Measurements from ENCODE around the gene IGSF21. TPM values are rescaled to one million over a fixed set of nuclear protein-coding genes. Genes with fewer than 3 reads are reported as not detected.

The IGSF21 gene
- total and polyA plus RNA-seq, 10 of the 15 experiments (the other 5 are each of a cell fraction or from before 2014, with no cell fraction given), result 0.03 to 0.49 TPM; not detected in 8

- Histone ChIP-seq H3K36me3 (ENCODE audit: control insufficient read depth in 2 of 2, insufficient read depth in 2 of 2, low read length in 1 of 2) (no peaks in the 10 kb centered on the region), H3K4me3 (no peak overlapping the region), H3K9me3 (replicated peaks; ENCODE audit: control insufficient read depth, insufficient read depth, low read length) (no peaks in the 10 kb centered on the region; the same call in 2 of the 3 replicates), H3K27me3 (replicated peaks in 1 of 2; ENCODE audit: control insufficient read depth in 2 of 2, insufficient read depth in 2 of 2, low read length in 1 of 2) (peaks cover 0 to 2% of the 10 kb centered on the region in 2 experiments; a peak in 3 of 4 replicates), H4K20me1 (ENCODE audit: control insufficient read depth, insufficient read depth) (no peaks in the 10 kb centered on the region), H3K79me2 (ENCODE audit: control insufficient read depth, insufficient read depth, low read length) (no peaks in the 10 kb centered on the region), H3K9ac (ENCODE audit: control insufficient read depth, insufficient read depth, low read length) (no peak overlapping the region), H3K4me1 (ENCODE audit: control insufficient read depth, insufficient read depth, low read length) (no peaks in the 10 kb centered on the region), H3K27ac (ENCODE audit: control insufficient read depth, insufficient read depth) (no peak overlapping the region), H3K4me2 (ENCODE audit: control insufficient read depth, insufficient read depth) (no peak overlapping the region), H2AFZ (ENCODE audit: control insufficient read depth, low read depth, low read length) (no peak overlapping the region)
- ATAC-seq (no peak), FAIRE-seq (no peak), DNase-seq (ENCODE audit: low read depth, low spot score) (no peak)
- ChIA-PET POLR2A (no interaction called here), CTCF (interaction anchor here (1.1 kb wide), 1 partner anchor 32 kb away, joined by 5 read pairs; no protein-coding TSS in a partner anchor), RAD21 (ENCODE audit: unreplicated experiment) (no interaction called here), SMC1A (ENCODE audit: uncharacterized antibody, unreplicated experiment) (interaction anchor here (0.5 to 1.4 kb wide), 2 partner anchors 12 to 33 kb away, joined by 3 read pairs; no protein-coding TSS in a partner anchor)
- TF ChIP-seq E4F1 (IDR thresholded peaks at IDR 0.05; ENCODE audit: borderline replicate concordance, partially characterized antibody) (no peak), MEF2A (IDR thresholded peaks at IDR 0.05; ENCODE audit: insufficient read depth, low read depth, low read length) (no peak), RELA (IDR thresholded peaks at IDR 0.05; ENCODE audit: borderline replicate concordance, partially characterized antibody) (no peak), E2F4 (IDR thresholded peaks at IDR 0.05; ENCODE audit: low read depth, low read length) (no peak), STAT1 (conservative IDR thresholded peaks at IDR 0.05) (no peak), EGR1 (IDR thresholded peaks at IDR 0.05; ENCODE audit: borderline replicate concordance in 1 of 2, low read depth in 2 of 2, low read length in 2 of 2) (no peak), RBBP5 (conservative IDR thresholded peaks at IDR 0.05) (no peak), GABPA (IDR thresholded peaks at IDR 0.05; ENCODE audit: low read depth) (no peak), SMARCA5 (IDR thresholded peaks at IDR 0.05) (no peak), ZNF207 (IDR thresholded peaks at IDR 0.05; ENCODE audit: borderline replicate concordance) (no peak), EZH2 (IDR thresholded peaks at IDR 0.05; ENCODE audit: borderline replicate concordance, control insufficient read depth, low read depth, low read length) (no peak), TBL1XR1 (IDR thresholded peaks at IDR 0.05; ENCODE audit: low read depth, low read length) (no peak)
- TF ChIP-seq, protein P1, sequence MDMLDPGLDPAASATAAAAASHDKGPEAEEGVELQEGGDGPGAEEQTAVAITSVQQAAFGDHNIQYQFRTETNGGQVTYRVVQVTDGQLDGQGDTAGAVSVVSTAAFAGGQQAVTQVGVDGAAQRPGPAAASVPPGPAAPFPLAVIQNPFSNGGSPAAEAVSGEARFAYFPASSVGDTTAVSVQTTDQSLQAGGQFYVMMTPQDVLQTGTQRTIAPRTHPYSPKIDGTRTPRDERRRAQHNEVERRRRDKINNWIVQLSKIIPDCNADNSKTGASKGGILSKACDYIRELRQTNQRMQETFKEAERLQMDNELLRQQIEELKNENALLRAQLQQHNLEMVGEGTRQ (IDR thresholded peaks at IDR 0.05; ENCODE audit: borderline replicate concordance, low read depth, low read length), result no peak
- 3% methylated on average over 2 of the region's 2 CpGs for WGBS (ENCODE audit: insufficient coverage, insufficient replicate concordance, low lambda C conversion rate, missing lambda C conversion rate)
- in situ Hi-C loops (cut with MboI), result no loop called here
- intact Hi-C loops (cut with micrococcal nuclease; ENCODE audit: unreplicated experiment), result no loop called here
- no TSS peak for BruUV-seq (replicated peaks)
Observed at GRCh38 chr1:18266391-18266790, 158.8 kb downstream of the IGSF21 start.

Measured in GM12878 (cell line).